ENCODE data around the gene AGPAT3. TPM values are rescaled to one million over a fixed set of nuclear protein-coding genes. Genes with fewer than 3 reads are reported as not detected.
"Not testable (repeated sequence)": the region's sequence is repeated elsewhere in the genome, so short reads cannot be mapped to it uniquely, and the experiment has no call there.

The AGPAT3 gene
- polyA plus RNA-seq, 4 donors = 52.1 to 73.5 (median 61.4) TPM

DNA sequence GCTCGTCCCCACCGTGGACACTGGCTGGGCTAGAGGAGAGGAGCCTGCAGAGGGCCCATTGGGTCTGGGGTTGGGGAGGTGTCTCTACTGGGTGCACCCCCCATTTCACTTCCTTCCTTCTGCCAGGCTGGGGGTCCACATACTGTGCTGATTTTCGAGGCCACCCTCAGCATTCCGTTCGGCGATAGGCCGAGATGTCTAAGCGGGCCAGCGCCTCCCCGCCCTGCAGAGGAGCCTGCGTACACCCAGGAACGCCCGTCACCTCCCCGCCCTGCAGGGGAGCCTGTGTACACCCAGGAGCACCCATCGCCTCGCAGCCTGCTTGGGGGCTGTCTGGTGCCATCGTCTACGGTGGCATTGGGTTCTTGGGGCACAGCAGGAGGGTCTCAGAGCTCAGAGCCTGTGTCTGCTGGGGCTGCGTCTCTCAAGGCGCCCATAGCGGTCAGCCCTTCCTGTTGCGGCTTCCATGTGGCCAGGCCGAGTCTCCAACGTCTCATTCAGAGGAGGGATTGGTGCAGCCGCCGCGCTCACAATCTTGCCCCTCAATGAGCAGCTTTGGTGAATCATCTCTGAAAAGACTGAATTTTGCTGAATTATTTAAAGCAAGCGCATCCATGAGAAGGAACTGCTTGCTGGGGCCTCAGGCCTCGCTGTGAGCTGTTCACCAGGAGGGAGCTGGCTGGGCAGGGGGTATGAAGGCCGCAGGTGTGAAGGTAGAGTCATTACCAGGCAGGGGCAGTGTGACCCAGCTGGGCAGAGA, 30.7 kb upstream of the AGPAT3 start:
- DNase-seq (ENCODE audit: low read depth in 4 of 4, low spot score in 2 of 4) = no peak

DNA sequence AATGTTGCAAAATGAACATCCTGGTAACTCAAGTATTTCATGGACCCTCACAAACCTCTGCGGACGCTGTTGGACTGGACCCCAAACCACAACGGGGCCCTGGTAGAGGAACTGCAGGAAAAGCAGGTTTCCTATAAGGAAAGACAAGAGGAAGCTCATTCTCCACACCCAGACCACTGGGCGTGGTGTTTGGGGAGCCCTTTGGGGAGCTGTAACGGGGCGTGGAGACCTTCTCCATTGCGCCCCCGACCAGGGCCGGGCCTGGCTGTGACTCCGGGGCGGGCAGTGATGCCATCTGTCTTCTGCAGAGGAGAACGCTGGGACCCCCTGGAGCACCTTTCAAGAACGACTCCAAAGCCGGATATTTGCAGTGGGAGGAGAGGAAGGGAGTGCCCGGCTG, 30.0 kb upstream of the AGPAT3 start:
- DNase-seq (ENCODE audit: low read depth in 4 of 4, low spot score in 2 of 4) = no peak

DNA sequence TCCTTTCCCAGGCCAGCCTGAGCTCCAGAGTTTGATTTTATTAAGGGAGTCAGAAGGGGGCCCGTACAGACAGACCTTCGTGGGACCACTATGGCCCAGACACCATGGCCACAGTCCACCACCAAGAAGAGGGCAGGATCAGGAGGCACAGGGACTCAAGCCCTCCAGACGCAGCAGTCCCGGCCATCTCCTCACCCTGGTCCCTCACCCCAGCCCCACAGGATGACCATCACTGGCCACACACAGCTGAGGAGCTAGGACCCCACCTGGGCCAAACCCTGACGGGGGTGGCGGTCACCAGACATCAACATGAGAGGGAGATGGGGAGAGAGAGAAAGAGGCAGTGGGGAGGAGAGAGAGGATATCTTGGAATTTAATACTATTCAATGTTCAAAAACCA, 29.2 kb upstream of the AGPAT3 start:
- no peak for DNase-seq (ENCODE audit: low read depth in 4 of 4, low spot score in 2 of 4)

DNA sequence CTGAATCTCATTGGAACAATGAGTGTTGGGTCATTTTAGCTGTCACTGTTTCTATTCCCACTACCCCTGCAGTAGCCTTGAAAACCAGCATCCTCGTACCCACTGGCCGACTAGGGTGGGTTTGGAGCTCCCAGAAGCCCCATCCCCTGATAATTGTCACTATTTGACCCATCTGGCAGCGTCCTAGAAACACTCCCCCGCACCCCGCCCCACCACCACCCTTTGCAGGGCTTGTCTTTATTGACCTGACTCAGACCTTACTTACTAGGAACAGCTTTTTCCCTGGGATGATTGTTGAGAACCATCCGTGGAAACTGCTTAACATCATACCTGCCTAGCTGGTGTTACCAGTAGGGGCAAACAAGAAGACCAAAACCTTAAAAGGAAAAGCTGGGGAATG, 28.4 kb upstream of the AGPAT3 start:
- DNase-seq (ENCODE audit: low read depth in 4 of 4, low spot score in 2 of 4) = no peak

DNA sequence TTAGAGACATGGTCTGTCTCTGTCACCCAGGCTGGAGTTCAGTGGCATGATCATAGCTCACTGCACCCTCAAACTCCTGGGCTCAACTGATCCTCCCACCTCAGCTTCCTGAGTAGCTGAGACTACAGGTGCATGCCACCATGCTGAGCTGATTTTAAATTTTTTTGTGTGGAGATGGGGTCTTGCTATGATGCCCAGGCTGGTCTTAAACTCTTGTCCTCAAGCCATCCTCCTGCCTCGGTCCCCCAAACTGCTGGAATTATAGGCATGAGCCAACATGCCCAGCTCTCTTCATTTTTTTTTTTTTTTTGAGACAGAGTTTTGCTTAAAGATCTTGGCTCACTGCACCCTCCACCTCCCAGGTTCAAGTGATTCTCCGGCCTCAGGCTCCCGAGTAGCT, 24.8 kb upstream of the AGPAT3 start:
- no peak for DNase-seq (ENCODE audit: low read depth in 4 of 4, low spot score in 2 of 4)

DNA sequence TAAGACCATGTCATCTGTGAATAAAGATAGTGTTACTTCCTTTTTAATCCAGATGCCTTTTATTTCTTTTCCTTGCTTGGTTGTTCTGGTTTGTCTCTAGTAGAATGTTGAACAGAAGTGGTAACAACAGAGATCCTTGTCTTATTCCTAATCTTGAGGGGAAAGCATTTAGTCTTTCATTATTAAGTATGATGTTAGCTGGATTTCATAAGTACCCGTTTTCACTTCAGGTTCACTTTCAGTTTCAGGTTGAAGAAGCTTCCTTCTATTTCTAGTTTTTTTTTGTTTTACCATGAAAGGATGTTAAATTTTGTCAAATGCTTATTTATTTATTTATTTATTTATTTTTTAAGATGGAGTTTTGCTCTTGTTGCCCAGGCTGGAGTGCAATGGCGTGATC, 22.3 kb upstream of the AGPAT3 start:
- no peak for DNase-seq (ENCODE audit: low read depth in 4 of 4, low spot score in 2 of 4)

DNA sequence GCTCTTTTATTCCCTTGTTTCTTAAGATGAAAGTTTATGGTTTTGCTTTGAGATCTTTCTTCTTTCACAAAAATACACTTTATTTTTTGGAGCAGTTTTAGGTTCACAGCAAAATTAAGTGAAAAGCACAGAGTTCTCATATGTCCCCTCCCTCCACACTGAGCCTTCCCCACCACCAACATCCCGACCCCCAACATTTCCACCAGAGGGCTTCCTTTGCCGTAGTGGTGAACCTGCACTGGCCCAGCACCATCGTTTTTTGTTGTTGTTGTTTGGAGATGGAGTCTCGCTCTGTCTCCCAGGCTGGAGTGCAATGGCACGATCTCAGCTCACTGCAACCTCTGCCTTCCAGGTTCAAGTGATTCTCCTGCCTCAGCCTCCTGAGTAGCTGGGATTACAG, 20.1 kb upstream of the AGPAT3 start:
- not testable (repeated sequence) for DNase-seq (ENCODE audit: low read depth in 4 of 4, low spot score in 2 of 4)

DNA sequence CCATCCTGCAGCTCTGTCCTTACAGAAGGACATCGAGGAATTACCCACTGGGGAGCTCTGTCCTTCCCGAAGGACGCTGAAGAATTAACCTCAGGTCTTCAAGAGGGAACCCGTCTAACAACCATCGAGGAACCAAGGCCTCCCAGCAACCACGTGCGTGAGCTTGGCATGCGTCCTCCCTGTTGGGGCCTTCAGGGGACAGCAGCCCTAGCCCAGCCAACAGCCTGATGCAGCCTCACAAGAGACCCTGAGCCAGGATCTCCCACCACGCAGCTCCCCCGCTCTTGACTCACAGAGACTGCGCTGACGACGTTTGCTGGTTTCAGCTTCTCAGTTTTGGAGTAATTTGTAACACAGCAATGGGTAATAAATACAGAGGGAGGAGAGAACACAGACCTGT, 19.6 kb upstream of the AGPAT3 start:
- DNase-seq (ENCODE audit: low read depth in 4 of 4, low spot score in 2 of 4) = no peak

DNA sequence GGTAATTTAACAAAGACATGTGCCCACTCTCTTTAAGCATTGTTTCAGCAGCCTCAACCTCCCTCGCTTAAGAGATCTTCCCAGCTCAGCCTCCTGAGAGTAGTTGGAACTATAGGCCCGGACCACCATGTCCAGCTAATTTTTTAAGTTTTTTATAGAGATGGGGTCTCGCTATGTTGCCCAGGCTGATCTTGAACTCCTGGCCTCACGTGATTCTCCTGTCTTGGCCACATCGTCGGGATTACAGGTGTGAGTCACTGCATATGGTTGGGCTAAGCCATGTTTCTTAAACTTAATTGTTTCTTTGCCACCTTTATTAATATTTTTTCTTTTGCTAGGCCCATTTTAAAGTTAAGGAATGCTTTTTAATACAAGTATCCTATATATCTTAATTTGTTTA, 18.6 kb upstream of the AGPAT3 start:
- no peak for DNase-seq (ENCODE audit: low read depth in 4 of 4, low spot score in 2 of 4)

DNA sequence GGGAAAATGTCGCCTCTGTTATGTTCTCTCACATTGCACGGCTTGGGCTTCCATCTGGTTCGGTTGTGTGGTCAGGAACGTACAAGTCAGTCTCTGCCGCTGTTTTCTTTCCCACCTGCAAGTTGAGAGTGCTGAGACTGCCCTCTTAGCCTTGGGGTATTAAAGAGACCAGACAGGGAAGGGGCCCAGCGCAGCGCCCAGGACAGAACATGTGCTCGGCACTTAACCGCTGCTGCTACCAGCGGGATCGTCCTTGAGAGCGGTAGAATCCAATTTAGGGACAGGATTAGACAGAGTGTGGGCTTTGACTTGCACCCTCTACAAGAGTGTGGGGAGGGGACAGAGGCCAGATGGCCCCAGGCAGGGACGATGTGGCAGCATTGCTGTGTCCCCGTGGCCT, 17.7 kb upstream of the AGPAT3 start:
- DNase-seq (ENCODE audit: low read depth in 4 of 4, low spot score in 2 of 4) = no peak

DNA sequence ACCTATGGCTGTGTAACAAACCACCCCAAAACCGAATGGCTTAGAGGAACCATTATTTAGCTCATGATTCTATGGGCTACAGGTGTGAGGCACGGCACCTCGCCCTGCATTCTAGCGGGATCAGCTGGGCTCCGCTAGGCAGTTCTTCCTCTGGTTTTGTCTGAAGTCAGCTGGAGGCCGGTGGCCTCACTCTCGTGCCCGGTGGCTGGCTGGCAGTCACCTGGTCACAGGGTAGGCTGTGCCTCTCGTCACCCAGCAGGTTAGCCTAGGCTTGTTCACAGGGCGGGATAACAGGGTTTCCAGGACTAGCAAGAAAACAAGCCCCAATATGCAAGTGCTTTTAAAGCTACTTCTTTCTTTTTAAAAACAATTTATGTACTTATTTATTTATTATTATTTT, 16.3 kb upstream of the AGPAT3 start:
- DNase-seq (ENCODE audit: low read depth in 4 of 4, low spot score in 2 of 4) = no peak

DNA sequence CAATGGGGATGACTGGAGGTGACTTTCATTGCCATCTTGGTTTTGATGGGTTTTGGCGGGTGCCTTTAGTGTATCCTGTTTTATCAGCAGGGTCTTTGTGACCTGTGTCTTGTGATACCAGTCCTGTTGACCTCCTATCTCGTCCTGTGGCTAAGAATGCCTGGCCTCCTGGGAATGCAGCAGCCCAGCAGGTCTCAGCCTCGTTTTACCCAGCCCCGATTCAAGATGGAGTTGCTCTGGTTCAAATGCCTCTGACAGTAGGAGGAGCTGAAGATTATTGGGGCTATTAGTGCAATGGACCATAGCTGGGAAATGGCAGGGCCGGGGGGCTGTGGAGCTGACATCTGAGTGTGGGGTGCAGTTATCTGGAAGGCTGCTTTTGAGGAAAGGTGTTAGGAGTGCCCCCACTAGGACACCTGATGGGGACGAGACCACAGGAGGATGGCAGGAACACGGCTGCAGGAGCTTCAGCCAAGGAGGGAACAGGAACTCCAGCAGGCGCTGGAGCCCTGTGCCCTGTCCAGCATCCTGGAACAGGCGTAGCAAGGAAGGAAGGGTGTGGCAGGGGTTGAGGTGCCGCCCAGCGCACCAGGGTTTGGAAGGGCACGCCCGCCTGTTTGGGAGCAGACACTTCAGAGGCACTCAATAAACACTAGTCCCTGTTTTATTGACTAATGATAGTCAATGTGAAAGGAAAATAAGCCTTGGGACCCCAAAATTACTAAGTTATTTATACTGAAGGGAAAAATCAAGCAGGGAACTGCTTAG, 15.3 kb upstream of the AGPAT3 start:
- no peak for DNase-seq (ENCODE audit: low read depth in 4 of 4, low spot score in 2 of 4)

DNA sequence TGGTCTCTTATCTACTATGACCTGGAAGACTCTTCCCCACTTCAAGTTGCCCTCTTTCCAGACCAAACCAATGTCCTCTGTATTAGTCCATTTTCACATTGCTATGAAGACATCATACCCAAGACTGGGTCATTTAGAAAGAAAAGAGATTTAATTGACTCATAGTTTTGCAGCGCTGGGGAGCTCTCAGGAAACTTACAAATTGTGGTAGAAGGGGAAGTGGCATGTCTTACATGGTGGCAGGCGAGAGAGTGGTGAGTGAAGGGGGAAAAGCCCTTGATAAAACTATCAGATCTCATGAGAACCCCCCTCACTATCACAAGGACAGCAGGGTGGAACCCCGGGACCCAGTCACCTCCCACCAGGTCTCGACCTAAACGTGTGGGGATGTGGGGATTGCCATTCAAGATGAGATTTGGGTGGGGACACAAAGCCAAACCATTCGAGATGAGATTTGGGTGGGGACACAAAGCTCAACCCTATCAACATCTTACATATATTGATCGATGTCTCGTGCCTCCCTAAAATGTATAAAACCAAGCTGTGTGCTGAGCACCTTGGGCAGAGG, 14.2 kb upstream of the AGPAT3 start:
- DNase-seq (ENCODE audit: low read depth in 4 of 4, low spot score in 2 of 4) = no peak

DNA sequence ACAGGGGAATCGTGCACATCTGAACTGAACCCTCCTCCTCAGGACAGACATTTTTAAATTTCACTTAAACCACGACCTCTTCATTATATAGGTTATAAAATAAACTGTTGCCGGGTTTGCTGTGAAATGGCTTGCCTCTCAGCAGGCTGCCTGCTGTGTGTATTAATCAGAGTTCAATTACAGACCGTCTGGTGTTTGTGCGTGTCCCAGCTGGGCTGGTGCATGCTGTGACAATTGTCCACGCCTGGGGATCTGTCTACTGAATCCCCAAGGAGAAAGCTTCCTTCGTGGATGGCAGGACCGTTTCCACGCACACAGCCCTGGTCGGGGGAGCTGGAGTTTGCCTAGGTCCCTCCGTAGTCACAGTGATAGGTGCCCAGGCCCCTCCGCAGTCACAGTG, 13.4 kb upstream of the AGPAT3 start:
- DNase-seq (ENCODE audit: low read depth in 4 of 4, low spot score in 2 of 4) = no peak

DNA sequence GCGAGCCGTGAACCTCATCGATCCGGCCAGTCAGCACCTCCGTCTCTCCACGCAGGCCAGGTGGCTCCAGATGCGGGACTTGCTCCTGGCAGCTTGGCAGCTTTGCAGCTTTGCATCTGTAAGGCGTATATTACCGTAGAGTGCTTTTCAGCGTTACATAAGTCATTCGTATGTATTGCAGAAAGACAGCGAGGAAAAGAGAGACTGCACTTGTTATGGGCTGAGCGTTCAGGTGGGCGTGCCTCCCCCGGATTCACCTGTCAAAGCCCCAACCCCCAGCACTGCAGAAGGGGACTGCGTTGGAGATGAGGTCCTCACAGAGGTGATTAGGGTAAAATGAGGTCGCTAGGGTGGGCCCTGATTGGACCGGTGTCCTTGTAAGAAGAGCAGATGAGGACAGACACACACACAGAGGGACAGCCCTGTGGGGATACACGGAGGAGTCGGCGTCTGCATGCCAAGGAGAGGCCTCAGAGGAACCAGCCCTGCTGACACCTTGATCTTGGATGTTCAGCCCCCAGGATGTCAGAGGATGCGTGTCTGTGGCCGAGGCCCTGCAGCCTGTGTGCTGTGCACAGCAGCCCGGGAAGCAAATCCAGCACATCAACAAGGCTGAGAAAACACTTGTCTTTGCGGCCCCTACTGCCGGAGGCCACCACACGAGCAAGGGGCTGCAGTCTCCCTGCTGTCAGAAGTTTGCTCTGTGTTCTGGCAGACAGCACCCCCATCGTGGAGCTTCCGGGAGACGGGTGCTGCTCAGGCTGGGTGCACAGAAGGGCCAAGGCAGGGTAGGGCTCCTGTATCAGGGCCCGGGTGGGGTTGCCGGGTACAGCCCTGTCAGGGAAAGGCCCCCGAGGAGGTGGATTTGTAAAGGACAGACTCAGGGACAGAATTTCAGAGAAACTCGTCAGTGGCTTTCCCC, 10.9 kb upstream of the AGPAT3 start:
- no peak for DNase-seq (ENCODE audit: low read depth in 4 of 4, low spot score in 2 of 4)

DNA sequence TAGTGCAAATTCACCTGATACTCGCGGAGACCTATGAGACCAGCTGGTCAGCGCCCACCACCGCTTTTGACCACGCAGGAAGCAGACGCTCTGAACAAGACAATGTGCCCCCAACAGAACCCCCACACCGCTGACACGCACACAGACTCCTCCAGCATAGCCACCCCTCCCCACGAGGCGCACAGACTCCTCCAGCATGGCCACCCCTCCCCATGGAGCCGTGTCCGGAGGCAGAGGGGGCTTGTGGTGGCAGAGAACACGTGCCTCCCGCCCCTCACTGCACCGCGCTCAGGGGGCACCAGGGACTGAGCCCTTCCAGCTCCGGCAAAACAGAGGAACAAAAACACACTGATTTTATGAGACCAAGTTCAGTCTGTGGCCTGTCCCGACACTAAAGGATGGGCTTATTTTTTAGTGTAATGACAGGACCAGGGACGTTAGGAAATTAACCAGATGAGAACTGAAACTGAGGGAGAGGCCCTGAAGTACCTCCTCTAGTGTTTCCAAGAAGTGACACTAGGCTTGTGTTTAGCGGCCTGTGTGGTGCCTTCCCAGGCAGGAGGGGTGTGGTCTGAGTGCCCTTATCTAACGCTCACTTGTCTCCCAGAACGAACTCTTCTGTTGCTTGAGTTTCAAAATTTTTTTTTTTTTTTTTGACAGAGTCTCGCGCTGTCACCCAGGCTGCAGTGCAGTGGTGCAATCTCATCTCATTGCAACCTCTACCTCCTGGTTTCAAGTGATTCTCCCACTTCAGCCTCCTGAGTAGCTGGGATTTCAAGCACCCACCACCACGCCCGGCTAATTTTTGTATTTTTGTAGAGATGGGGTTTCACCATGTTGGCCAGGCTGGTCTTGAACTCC, 10.0 kb upstream of the AGPAT3 start:
- no peak for DNase-seq (ENCODE audit: low read depth in 4 of 4, low spot score in 2 of 4)

DNA sequence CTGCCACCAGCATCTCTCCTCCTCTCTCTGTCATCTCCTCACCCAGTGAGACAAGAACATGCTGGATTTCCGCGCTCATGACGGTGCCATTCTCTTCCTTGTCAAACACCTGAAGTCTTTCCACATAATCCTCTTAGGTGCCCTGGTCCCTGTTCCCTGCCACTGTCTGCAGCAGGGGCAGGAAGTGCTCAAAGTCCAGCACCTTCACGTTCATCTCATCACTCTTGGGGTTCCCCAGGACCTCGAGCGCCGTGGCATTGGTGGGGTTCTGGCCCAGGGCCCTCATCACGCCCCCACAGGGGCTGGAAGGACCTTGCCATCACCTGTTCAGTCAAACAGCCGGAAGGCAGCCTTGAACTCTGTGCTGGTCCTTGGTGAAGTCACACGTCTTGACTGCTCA, 9.1 kb upstream of the AGPAT3 start:
- no peak for DNase-seq (ENCODE audit: low read depth in 4 of 4, low spot score in 2 of 4)

DNA sequence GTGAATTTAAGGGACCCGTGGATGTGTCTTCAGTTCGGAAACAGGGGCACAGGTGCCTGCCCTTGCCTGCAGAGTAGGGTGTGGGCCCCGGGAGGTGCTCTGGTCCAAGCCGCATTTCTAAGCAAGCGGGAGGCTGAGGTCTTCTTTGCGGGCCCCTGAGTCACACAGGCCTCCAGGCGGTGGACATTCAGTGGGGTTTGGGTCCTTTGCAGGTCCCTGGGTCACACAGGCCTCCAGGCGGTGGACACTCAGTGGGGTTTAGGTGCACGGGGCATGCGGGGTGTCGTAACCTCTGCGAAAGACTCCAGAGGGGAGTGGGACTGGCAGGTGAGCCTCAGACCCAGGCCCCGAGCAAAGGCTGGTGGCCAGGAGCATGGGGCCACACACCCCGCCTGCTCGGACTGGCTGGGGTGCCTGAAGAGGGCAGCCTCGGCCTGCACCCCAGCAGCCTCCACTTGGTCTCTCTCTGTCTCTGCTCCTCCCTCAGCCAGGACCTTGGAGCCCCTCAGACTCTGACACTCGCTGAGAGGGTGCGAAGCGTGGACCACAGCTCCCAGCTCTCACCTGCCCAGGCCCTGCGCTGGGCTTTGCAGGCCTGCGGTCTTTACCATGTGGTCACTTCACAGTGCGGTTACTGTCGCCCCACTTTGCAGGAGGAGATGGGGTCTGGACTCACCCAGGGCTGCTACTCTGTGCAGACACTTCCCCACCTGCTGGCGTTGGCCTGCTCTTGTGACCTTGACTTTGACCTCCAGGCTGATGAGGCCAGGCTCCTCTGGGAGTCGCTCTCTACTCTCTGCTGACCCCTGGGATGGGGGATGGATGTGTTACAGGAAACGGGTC, 6.0 kb upstream of the AGPAT3 start:
- DNase-seq (ENCODE audit: low read depth in 4 of 4, low spot score in 2 of 4) = no peak

DNA sequence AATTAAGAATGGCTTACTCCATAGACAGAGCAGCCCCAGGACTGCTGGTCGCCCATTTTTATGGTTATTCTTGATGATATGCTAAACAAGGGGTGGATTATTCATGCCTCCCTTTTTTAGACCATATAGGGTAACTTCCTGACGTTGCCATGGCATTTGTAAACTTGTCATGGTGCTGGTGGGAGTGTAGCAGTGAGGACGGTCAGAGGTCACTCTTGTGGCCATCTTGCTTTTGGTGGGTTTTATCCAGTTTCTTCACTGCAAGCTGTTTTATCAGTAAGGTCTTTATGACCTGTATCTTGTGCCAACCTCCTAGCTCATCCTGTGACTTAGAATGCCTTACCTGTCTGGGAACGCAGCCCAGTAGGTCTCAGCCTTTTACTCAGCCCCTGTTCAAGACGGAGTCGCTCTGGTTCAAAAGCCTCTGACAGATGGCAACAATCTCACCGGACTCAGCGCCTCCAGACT, 5.2 kb upstream of the AGPAT3 start:
- no peak for DNase-seq (ENCODE audit: low read depth in 4 of 4, low spot score in 2 of 4)

Data from left renal cortex interstitium (tissue), 4 donors.